ENCODE data around the gene TTC28.

DNA sequence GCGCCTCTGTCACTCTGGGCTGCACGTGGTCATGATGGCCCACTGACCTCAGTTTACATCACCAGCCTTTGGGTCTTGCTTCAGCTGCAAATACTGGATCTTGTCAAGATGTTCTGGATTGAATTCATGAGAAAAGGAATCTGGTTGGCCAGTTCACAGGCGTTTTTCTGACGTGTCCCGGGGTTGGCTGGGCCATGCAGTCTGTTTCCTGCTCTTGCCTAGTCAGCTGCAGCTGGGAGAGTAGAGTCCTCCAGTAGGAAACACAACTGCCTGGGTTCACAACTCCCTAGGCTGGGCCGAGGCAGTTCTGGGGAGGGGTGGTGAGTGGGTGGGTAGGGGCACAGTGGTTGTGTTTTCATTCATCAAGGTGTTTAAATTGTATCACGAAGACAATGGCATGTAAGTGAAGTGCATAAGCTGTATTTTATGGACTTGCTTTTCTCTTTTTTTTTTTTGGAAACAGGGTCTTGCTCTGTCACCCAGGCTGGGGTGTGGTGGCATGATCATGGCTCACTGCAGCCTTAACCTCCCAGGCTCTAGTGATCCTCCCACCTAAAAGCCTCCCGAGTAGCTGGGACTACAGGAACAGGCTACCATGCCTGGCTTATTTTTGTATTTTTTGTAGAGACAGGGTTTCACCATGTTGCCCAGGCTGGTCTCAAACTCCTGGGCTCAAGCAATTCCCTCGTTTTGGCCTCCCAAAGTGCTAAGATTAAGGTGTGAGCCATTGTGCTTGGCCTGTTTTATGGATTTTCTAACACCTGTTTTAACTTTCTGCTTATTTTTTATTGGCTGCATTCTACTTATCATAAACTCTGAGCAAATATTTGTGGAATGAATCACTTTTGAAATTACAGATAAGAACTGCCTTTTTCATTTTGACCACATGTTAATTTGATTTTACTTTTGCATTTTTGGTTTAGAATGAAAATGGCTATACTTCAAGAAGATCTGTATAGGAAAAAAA lies 706.6 kb downstream of the TTC28 start:
- TF ChIP-seq, protein P1, sequence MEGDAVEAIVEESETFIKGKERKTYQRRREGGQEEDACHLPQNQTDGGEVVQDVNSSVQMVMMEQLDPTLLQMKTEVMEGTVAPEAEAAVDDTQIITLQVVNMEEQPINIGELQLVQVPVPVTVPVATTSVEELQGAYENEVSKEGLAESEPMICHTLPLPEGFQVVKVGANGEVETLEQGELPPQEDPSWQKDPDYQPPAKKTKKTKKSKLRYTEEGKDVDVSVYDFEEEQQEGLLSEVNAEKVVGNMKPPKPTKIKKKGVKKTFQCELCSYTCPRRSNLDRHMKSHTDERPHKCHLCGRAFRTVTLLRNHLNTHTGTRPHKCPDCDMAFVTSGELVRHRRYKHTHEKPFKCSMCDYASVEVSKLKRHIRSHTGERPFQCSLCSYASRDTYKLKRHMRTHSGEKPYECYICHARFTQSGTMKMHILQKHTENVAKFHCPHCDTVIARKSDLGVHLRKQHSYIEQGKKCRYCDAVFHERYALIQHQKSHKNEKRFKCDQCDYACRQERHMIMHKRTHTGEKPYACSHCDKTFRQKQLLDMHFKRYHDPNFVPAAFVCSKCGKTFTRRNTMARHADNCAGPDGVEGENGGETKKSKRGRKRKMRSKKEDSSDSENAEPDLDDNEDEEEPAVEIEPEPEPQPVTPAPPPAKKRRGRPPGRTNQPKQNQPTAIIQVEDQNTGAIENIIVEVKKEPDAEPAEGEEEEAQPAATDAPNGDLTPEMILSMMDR (IDR thresholded peaks at IDR 0.05): no peak
- TF ChIP-seq POLR2A (IDR thresholded peaks at IDR 0.05): no peak

Measured in thyroid gland (tissue), 4 donors.